Kidney glomerular epithelial cell (primary cell): ENCODE measurements around the gene CXCL17.

Experiments used
- DNase-seq: peaks from one replicate; lab custom pipeline; 2025; lab: John Stamatoyannopoulos, UW

Gene CXCL17

GRCh38 chr19:42423462-42424344 is 19.0 kb downstream of the CXCL17 start:
- peak; percentile 92 for DNase-seq

GRCh38 chr19:42422901-42423461 is 19.8 kb downstream of the CXCL17 start:
- DNase-seq: peak; percentile 10

- DNase-seq: no peak
Measured at GRCh38 chr19:42422092-42422900, 20.4 kb downstream of the CXCL17 start.

DNA sequence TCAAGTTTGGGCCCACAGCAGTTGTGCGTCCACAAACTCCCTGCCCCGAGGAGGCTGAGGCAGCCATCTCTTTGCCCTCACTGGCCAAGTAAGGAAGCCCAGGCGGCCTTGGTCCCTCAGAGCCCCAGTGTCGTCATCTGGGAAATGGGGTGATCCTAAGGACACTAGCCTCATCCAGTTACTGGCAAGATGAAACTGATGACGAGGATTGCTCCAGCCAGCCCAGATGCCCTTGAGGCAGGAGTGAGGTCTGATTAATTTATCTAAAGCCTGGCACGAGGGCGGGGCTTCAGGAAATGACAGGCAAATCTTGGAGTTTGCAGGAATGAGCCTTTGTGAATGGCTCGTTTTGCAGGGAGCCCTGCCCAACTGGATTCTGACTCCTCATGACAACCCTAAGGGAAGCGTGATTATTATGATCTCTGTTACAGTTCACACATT is 21.1 kb downstream of the CXCL17 start:
- no peak for DNase-seq

DNA sequence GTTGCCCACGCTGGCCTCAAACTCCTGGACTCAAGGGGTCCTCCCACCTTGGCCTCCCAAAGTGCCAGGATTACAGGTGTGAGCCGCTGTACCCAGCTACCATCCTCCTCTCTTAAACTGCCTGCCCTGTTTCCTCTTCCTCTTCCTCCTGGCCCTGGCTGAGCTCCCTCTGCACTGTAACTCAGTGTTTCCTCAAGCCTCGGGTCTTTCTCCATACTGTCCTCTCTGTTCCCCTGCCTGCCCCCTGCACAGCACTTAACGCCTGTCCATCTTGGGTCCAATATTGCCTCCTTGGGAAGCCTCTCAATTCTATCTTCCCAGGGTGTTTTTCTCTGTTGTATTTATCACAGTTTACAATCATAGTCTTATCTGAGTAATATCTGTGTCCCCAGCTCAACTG is 21.6 kb downstream of the CXCL17 start:
- DNase-seq: no peak

DNA sequence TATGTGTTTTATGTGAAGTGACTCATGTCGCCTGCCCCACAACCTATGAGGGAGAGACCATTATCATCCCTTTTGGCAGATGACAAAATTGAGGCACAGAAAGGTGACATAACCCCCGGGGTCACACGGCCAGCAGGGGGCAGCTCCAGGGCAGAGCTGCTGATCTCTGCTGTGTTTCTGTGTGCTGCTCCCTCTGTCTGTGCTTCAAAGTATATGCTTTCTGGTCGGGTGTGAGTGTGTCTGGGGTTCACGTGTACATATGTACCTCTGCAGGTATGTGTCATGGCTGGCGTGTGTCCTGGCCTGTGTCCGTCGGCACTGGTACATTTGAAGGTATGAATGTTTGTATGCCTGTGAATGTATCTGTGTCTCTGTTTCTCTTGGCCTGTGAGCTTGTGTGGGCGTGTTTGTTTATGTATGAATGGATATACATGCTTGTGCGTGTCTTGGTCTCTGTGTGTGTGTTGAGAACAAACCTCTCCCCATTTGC is 22.6 kb downstream of the CXCL17 start:
- peak; percentile 12 for DNase-seq

DNA sequence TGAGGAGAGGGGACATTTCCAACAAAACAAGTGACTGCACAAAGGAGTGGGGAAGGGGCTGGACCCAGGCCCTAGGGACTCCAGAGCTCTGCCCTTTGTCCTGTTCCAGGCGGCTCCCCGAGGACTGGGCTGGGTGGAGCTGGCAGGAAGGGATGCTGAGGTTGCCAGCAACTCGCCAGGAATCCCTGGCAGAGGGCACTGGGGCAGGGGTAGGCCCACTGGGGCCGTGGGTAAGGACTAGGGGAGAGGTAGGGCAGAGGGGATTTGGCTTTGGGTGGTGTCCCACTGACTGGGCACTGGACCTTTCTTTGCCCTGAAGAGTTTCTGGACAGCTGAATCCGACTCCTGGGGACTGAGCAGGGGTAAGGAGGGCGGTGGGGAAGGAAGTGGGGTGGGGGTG is 23.4 kb downstream of the CXCL17 start:
- DNase-seq: no peak

DNA sequence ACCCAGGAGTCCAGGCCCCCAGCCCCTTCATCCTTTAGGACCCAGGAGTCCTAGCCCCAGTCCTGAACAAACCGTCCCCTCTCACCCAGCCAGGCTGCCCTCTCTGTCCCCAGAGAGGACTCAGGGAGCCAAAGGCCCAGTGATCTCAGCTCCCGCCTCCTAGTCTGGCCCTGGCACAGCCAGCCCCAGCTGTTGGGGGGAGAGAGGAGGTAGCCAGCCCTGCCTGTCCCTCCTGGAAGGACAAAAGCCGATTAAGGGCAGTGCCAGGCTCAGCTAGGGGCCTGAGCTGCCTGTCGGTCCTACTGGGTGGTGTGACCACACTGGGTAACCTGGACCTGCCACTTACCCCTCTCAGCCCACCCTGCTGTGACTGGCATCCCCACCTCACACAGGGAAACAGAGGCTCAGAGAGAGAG is 30.1 kb downstream of the CXCL17 start:
- no peak for DNase-seq

DNA sequence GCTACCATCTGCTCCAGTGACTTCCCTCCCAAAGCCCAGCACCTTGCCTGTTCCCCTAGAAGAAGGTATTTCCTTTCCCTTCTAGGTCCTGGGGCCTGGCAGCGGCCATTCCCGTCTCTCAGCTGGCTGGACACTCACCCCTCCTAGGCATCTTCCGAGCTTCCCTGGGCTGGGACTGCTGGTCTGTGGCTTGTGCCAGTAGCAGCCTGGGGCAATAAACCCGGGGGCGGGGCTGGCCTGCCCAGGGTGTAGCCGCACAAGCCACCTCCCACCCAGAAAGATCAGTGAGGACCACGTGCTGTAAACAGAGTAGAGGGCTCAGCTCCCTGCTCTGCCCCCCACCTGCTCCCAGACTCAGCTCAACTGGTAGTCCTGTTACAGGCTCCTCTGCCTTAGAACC is 30.5 kb downstream of the CXCL17 start:
- no peak for DNase-seq

DNA sequence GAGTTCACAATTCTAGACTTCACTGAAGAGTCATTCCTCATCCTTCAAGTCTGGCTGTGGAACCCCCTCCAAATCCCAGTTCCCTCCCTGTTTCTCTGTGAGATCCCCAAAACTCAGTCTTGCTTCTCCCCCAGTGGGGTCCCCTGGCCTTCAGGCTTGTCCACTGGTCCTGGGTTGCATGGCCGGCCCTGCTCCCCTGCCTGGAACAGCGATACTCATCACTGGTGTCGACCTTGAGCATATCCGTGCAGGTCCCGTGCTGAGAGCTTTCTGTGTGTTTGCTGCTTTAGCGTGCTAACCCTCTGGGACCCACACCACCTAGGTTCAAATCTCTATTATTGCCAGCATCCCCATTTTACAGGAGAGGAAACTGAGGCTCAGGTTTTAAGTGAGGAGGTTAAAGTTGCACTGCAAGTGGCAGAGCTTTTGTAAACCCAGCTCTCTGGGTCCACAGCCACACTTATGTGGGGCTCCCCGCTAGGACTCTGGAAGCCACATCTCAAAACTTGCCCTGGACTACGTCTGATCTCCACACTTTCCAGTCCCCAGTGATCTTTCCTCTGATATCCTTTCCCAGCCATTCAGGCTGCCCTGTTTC is 31.1 kb downstream of the CXCL17 start:
- DNase-seq: no peak

DNA sequence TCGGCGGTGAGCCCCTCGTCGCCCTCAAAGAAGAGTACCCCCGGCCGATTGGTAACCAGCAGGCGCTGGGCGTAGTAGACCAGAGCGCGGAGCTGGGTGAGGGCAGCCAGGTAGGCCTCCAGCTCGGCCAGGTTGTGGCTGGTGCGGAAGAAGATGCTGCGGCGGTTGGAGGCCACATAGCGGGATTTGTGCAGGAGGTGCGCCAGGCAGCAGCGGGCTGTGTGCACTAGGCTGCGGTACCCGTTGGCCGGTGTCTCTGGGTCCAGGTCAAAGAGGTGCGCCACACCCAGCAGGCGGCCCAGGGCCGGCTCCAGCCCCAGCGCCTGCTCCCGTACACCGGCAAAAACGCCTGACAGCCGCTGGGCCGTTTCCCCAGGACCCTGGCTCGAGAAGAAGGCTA is 32.4 kb downstream of the CXCL17 start:
- DNase-seq: no peak

- DNase-seq: no peak
Measured at GRCh38 chr19:42409477-42409876, 33.3 kb downstream of the CXCL17 start.

GRCh38 chr19:42407816-42408175 is 35.0 kb downstream of the CXCL17 start:
- no peak for DNase-seq

DNA sequence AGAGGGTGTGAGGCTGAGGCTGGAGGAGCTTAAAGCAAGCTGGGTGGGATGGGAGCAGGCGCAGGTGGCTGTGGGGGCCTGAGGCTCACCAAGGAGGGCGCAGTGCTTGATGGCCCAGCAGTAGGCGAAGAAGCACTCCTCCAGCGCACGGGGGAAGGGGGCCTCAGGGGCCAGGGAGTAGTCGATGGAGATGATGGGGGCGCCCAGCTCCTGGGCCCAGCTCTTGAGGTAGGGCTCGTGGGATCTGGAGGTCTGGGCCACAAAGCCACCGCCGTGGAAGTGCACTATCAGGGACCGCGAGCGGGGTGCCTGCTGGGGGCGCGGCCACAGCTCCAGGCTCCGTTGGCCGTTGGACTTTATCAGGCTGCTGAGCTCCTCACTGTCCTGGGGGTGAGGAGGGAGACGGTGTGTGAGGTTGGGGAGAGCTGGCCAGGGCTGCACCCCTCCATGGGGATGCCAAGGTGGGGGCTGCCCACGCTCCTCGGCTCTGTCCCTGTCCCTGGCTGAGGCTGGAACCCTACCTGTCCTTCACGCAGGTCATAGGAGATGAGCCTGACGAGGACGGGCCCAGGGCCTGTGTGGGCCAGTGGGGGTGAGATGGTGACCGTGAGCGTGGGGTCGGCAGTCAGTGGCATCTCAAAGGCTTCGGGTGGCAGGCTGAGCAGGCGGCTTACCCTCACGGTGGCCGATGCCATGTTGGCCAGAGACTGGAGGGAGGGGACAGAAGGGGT is 35.5 kb downstream of the CXCL17 start:
- no peak for DNase-seq

GRCh38 chr19:42406111-42406510 is 36.6 kb downstream of the CXCL17 start:
- no peak for DNase-seq

- no peak for DNase-seq
Measured at GRCh38 chr19:42403586-42403985, 39.2 kb downstream of the CXCL17 start.

DNA sequence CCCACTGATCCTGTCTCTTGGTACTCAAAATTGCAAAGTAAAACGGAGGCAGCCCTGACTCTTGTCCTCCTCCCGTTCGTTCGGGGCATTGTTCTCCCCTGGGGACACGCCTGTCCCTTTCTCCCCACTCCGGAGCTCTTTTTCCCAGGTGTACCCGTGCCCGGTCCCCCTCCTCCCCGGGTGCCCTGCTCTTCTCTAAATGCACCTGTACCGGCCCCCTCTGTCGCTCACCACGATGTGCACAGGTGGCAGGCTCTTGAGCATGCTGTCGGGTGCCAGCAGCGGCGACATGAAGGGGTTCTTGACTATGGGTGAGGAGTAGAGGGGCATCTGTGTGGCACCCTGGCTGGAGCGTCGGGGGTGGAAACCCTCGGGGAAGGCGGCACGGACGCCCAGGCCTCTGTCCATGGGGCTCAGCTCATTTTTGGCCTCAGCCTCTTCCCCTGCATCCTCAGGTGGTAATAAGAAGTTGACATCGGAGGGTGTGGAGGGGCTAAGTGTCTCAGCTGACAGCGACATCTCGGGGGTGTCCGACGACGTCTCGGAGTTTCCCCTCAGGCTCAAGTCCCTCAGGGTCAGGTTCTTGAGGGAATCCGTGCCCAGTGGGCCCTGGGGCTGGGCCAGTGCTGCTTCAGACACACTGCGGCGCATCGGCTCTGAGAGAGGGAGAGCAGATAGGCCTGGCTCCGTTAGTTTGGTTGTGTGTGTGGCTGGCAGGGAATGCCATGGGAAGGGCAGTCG is 40.2 kb downstream of the CXCL17 start:
- DNase-seq: no peak

DNA sequence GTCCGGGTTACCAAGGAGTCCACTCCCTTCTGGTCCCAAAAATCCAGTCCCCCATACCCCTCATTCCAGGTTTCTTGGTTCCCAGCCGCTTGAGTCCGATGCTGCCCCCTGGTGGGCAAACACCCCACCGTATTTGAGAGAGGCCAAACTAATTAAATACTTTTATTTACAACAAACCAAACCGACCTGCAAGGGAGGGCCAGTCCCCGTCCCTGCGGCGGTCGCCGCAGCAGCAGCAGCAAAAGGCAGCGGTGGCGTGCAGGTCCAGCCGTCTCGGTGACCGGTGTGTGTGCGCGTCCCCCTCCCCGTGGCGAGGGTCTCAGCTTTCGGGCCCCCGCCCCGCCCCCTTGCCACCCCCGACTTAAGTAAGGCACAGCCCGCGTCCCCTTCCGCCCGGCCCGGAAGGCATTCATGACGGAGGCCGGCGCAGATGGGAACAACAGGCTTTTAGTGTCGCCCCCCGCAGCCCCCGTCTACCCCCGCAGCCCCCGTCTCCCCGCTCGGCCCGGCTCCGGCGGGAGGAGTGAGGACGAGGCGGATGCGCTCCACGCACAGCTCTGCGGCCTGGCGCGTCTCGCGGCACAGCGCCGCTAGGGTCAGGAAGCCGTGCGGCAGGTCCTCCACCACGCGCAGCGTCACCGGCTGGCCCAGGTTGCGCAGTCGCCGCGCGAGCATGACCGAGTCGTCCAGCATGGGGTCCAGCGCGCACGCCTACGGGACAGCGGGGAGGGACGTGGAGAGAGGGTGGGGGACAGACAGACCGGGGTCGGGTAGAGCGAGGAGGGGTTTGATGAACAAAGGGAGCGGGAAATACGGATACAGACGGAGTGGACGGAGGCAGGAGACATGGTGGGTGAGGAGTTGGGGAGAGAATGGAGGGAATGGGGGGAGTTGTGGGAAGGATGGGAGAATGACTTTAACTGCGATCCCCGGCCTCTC is 41.1 kb downstream of the CXCL17 start:
- DNase-seq: peak; percentile 24

GRCh38 chr19:42400404-42400803 is 42.3 kb downstream of the CXCL17 start:
- no peak for DNase-seq
